Measurements from ENCODE around the gene FAM13A. TPM values are rescaled to one million over a fixed set of nuclear protein-coding genes. Genes with fewer than 3 reads are reported as not detected.

FAM13A gene
- total and polyA plus RNA-seq, 4 donors, result 31.0 to 41.4 (median 35.8) TPM

DNA sequence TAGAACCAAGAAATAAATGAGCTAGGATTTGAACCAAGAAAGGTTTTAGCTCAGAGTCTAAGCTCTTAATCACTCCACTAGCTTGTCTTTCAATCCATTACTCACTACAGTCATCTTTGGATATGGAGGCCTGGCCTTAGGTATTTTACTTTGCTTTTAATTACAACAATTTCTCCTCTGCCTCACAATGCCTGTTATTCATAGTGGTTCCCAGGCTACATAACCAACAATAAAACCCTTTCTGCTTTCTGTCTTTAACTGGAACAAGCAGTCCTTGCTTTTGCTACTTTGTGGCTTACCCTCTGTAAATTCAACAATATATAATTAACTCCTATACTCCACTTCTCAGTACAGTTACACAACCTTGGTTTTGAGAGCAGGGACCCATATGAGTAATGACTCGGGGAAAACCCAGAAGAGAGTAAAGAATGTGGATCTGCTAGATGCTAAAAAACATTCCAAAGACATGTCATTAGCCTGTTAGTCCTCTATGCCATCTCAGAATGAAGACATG is 264.7 kb downstream of the FAM13A start:
- H3K27me3 ChIP-seq (ENCODE audit: control insufficient read depth, insufficient read depth, low read length), result no peaks in the 10 kb centered on the region
- no peak for DNase-seq (ENCODE audit: low read depth in 4 of 6, low spot score in 6 of 6)
- WGBS (ENCODE audit: insufficient coverage), result no CpG with 5 or more reads among the region's 1 CpG
- H3K4me1 ChIP-seq (ENCODE audit: control insufficient read depth, insufficient read depth, low read length), result no peaks in the 10 kb centered on the region
- H3K36me3 ChIP-seq (ENCODE audit: control insufficient read depth, insufficient read depth, low read length), result no peaks in the 10 kb centered on the region
- H3K4me3 ChIP-seq (ENCODE audit: low read depth, low read length), result no peak overlapping the region
- H3K9me3 ChIP-seq (ENCODE audit: control insufficient read depth, insufficient read depth, low read length), result no peaks in the 10 kb centered on the region
- no peak overlapping the region for H3K27ac ChIP-seq (ENCODE audit: low read depth, low read length)

DNA sequence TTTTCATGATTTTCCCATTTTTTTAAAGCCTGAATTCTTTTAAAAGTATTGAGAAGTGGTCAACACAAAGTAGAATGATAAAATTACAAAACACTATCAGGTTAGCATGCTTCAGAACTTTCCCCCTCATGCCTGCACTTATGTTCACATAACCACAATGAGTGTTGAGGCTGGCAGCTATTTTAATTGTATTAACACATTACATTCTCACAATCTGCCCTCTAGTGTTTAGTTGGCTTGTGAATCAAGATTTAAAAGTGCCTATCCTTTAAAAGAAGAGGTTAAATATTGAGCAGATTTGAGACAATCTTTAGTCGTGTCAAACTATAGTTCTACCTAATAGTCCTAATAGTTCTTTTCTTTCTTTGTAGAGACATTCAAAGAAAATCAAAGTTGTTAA is 265.7 kb downstream of the FAM13A start:
- no CpG with 5 or more reads among the region's 1 CpG for WGBS (ENCODE audit: insufficient coverage)
- Histone ChIP-seq H3K4me1 (ENCODE audit: control insufficient read depth, insufficient read depth, low read length) (no peaks in the 10 kb centered on the region), H3K9me3 (ENCODE audit: control insufficient read depth, insufficient read depth, low read length) (no peaks in the 10 kb centered on the region), H3K36me3 (ENCODE audit: control insufficient read depth, insufficient read depth, low read length) (no peaks in the 10 kb centered on the region), H3K4me3 (ENCODE audit: low read depth, low read length) (no peak overlapping the region), H3K27ac (ENCODE audit: low read depth, low read length) (no peak overlapping the region), H3K27me3 (ENCODE audit: control insufficient read depth, insufficient read depth, low read length) (no peaks in the 10 kb centered on the region)
- peak in 2 of 6 donors; percentile 64 to 69 for DNase-seq (ENCODE audit: low read depth in 4 of 6, low spot score in 6 of 6)

DNA sequence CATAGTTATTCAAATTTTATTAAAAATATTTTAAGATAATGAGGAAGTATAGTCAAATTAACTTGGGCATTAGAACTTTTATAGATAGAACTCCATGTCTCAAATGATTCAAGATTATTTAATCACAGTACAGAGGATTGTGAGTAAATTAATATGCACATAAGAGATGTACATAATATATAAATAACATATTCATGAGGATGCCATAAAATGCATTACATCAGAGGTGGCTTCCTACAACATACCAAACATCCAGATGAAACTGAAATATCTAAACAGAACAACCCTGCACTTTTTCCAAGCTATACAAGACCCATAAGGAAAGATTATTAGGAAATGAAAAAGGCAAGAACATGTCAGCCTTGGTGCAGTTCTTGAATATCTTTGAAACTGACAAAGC is 268.1 kb downstream of the FAM13A start:
- Histone ChIP-seq H3K27ac (ENCODE audit: low read depth, low read length) (no peak overlapping the region), H3K4me3 (ENCODE audit: low read depth, low read length) (no peak overlapping the region), H3K9me3 (ENCODE audit: control insufficient read depth, insufficient read depth, low read length) (no peaks in the 10 kb centered on the region), H3K27me3 (ENCODE audit: control insufficient read depth, insufficient read depth, low read length) (no peaks in the 10 kb centered on the region), H3K4me1 (ENCODE audit: control insufficient read depth, insufficient read depth, low read length) (no peaks in the 10 kb centered on the region), H3K36me3 (ENCODE audit: control insufficient read depth, insufficient read depth, low read length) (no peaks in the 10 kb centered on the region)
- DNase-seq (ENCODE audit: low read depth in 4 of 6, low spot score in 6 of 6), result no peak

DNA sequence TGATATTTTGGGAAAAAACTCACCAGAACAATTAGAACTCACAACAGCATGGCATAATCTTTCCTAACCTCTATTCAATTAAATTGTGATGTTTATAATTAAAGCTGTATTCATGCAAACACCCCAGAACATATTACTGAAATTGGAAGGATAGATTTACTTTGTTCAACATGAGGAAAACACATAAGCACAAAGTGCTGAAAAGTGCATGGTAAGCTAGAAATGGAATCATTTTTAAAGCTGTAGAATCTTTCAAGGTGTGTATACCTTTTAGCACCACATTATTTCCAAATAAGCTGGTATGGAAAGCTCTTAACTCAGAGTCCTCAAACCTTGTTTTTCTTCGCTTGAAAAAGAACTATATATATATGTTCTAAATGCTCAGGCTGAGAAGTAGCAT is 268.6 kb downstream of the FAM13A start:
- H3K4me3 ChIP-seq (ENCODE audit: low read depth, low read length), result no peak overlapping the region
- WGBS (ENCODE audit: insufficient coverage), result no CpG with 5 or more reads among the region's 1 CpG
- no peaks in the 10 kb centered on the region for H3K27me3 ChIP-seq (ENCODE audit: control insufficient read depth, insufficient read depth, low read length)
- H3K4me1 ChIP-seq (ENCODE audit: control insufficient read depth, insufficient read depth, low read length), result no peaks in the 10 kb centered on the region
- H3K27ac ChIP-seq (ENCODE audit: low read depth, low read length), result no peak overlapping the region
- no peak for DNase-seq (ENCODE audit: low read depth in 4 of 6, low spot score in 6 of 6)
- no peaks in the 10 kb centered on the region for H3K36me3 ChIP-seq (ENCODE audit: control insufficient read depth, insufficient read depth, low read length)
- H3K9me3 ChIP-seq (ENCODE audit: control insufficient read depth, insufficient read depth, low read length), result no peaks in the 10 kb centered on the region

DNA sequence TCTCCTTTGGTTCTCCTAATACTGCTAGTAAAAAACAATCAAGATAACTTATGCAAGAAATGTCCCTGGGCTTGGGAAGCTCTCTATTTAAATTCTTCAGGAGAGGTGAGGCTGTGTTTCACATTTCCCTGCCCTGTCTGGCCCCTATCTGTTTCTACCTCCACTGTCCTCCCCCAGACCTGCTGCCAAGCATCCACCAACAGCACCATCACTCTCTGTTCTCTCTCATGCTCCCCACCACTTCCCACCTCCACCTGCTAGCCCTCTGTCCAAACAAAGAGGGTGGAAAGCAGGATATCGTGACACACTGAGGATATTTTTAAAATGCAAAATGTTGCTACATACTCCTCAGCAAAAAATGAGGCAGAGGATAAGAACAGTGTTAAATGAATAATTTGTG is 271.0 kb downstream of the FAM13A start:
- WGBS (ENCODE audit: insufficient coverage), result no CpG with 5 or more reads among the region's 1 CpG
- DNase-seq (ENCODE audit: low read depth in 4 of 6, low spot score in 6 of 6), result no peak
- Histone ChIP-seq H3K4me3 (ENCODE audit: low read depth, low read length) (no peak overlapping the region), H3K27me3 (ENCODE audit: control insufficient read depth, insufficient read depth, low read length) (no peaks in the 10 kb centered on the region), H3K36me3 (ENCODE audit: control insufficient read depth, insufficient read depth, low read length) (no peaks in the 10 kb centered on the region), H3K27ac (ENCODE audit: low read depth, low read length) (no peak overlapping the region), H3K9me3 (ENCODE audit: control insufficient read depth, insufficient read depth, low read length) (no peaks in the 10 kb centered on the region), H3K4me1 (ENCODE audit: control insufficient read depth, insufficient read depth, low read length) (no peaks in the 10 kb centered on the region)

DNA sequence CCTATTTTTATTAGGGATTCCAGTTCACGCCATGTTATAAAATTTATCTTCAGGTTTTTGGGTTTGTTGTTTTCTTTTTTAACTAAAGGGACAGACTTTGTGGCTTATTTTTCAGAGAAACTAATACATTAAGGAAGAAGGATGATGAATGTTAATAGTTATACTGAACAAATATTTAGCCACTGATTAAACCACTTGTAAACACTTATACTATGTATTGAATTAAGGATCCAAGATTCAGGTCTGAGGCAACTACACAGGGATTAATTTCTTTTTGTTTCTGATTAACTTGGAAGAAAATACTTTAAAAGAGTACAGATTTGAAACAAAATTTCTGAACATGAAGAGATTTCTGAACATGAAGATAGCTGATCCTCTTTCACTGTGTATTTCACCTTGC is 276.6 kb downstream of the FAM13A start:
- no peaks in the 10 kb centered on the region for H3K27me3 ChIP-seq (ENCODE audit: control insufficient read depth, insufficient read depth, low read length)
- DNase-seq (ENCODE audit: low read depth in 4 of 6, low spot score in 6 of 6), result no peak
- WGBS (ENCODE audit: insufficient coverage), result no CpG with 5 or more reads among the region's 1 CpG
- H3K27ac ChIP-seq (ENCODE audit: low read depth, low read length), result no peak overlapping the region
- no peaks in the 10 kb centered on the region for H3K36me3 ChIP-seq (ENCODE audit: control insufficient read depth, insufficient read depth, low read length)
- H3K9me3 ChIP-seq (ENCODE audit: control insufficient read depth, insufficient read depth, low read length), result no peaks in the 10 kb centered on the region
- H3K4me1 ChIP-seq (ENCODE audit: control insufficient read depth, insufficient read depth, low read length), result no peaks in the 10 kb centered on the region
- H3K4me3 ChIP-seq (ENCODE audit: low read depth, low read length), result no peak overlapping the region

DNA sequence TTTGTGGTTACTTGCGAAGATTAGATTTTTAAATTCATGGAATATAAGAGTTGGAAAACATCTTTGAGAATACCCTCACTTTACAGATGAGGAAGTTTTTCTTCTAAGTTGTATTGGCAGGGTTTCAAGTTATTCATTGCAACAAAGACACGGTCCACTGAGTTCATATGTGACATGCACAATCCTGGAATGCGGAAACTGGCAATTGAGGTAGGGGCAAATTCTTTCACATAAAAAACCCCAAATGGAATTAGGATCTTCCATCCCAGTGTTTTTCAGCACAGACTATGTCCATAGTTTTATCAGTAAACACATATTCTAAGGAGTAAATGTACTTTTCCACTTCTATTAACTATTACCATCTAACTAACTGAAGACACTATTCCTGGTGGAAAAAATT is 277.6 kb downstream of the FAM13A start:
- Histone ChIP-seq H3K4me3 (ENCODE audit: low read depth, low read length) (no peak overlapping the region), H3K4me1 (ENCODE audit: control insufficient read depth, insufficient read depth, low read length) (no peaks in the 10 kb centered on the region), H3K36me3 (ENCODE audit: control insufficient read depth, insufficient read depth, low read length) (no peaks in the 10 kb centered on the region), H3K9me3 (ENCODE audit: control insufficient read depth, insufficient read depth, low read length) (no peaks in the 10 kb centered on the region), H3K27me3 (ENCODE audit: control insufficient read depth, insufficient read depth, low read length) (no peaks in the 10 kb centered on the region), H3K27ac (ENCODE audit: low read depth, low read length) (no peak overlapping the region)
- DNase-seq (ENCODE audit: low read depth in 4 of 6, low spot score in 6 of 6), result no peak
- no CpG with 5 or more reads among the region's 3 CpGs for WGBS (ENCODE audit: insufficient coverage)

DNA sequence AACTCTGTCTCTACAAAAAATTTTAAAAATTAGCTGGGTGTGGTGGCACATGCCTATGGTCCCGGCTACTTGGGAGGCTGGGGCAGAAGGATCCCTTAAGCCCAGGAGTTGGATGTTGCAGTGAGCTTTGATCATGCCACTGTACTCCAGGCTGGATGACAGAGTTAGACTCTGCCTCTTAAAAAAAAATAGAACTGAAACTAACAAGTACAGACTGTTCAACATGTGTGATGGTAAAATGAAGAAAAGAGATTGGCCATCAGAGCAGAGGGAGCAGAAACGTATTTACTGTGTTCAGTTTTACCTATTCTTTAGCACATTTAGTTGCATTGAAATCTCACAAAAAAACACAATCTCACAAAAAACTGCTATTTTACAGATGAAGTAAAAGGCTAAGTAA is 281.5 kb downstream of the FAM13A start:
- WGBS (ENCODE audit: insufficient coverage), result 100% methylated on average over 1 of the region's 2 CpGs
- H3K27me3 ChIP-seq (ENCODE audit: control insufficient read depth, insufficient read depth, low read length), result no peaks in the 10 kb centered on the region
- DNase-seq (ENCODE audit: low read depth in 4 of 6, low spot score in 6 of 6), result no peak
- no peaks in the 10 kb centered on the region for H3K36me3 ChIP-seq (ENCODE audit: control insufficient read depth, insufficient read depth, low read length)
- no peak overlapping the region for H3K4me3 ChIP-seq (ENCODE audit: low read depth, low read length)
- H3K9me3 ChIP-seq (ENCODE audit: control insufficient read depth, insufficient read depth, low read length), result no peaks in the 10 kb centered on the region
- no peak overlapping the region for H3K27ac ChIP-seq (ENCODE audit: low read depth, low read length)
- no peaks in the 10 kb centered on the region for H3K4me1 ChIP-seq (ENCODE audit: control insufficient read depth, insufficient read depth, low read length)

DNA sequence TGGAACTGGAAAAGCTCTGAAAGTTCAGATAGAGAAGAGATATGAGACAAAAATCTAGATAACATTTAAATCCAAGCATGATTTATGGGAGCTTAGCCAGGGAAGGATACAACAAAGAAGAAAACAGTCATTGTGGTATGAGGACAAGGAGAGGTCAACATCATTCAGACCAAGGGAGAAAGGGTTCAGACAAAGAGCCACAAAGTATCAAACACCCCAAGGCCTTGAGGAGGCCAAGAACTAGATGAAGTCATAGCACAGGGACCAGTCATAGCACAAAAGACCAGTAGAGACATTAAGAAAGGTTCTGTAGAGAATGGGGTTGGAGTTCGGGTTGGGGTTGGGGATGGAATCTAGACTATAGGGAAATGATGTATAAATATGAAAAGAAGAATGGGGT is 282.0 kb downstream of the FAM13A start:
- H3K36me3 ChIP-seq (ENCODE audit: control insufficient read depth, insufficient read depth, low read length), result no peaks in the 10 kb centered on the region
- no peaks in the 10 kb centered on the region for H3K4me1 ChIP-seq (ENCODE audit: control insufficient read depth, insufficient read depth, low read length)
- no peaks in the 10 kb centered on the region for H3K27me3 ChIP-seq (ENCODE audit: control insufficient read depth, insufficient read depth, low read length)
- no peaks in the 10 kb centered on the region for H3K9me3 ChIP-seq (ENCODE audit: control insufficient read depth, insufficient read depth, low read length)
- no peak overlapping the region for H3K4me3 ChIP-seq (ENCODE audit: low read depth, low read length)
- H3K27ac ChIP-seq (ENCODE audit: low read depth, low read length), result no peak overlapping the region
- WGBS (ENCODE audit: insufficient coverage), result 90% methylated on average over 1 of the region's 1 CpG
- no peak for DNase-seq (ENCODE audit: low read depth in 4 of 6, low spot score in 6 of 6)

DNA sequence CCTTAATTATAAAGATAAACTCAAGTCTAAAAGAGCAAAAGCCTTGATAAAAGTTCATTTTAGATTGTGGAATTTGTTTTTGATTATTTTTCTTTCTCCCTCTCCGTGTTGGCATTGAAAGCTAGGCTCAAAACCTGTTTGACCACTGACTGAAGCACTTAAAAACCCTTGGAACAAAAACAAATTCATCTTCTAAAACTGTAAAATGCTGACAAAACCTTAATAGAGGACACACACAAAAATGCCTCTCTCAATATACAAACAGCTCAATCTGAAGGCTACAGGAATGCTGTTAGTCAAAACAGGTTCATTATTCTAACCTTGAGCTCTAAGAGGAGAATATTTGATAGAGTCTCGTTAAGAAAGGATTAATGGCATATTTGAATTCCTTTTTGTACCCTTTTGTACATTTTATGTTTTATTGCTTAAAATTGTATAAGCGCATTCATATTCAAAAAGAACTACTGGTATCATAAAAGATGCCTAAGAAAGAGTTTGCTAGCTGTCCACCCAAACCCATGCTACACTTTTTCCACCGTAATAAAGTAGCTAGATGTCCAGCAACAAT is 285.0 kb downstream of the FAM13A start:
- H3K4me1 ChIP-seq (ENCODE audit: control insufficient read depth, insufficient read depth, low read length), result no peaks in the 10 kb centered on the region
- no peak overlapping the region for H3K4me3 ChIP-seq (ENCODE audit: low read depth, low read length)
- 100% methylated on average over 1 of the region's 4 CpGs for WGBS (ENCODE audit: insufficient coverage)
- no peak overlapping the region for H3K27ac ChIP-seq (ENCODE audit: low read depth, low read length)
- no peaks in the 10 kb centered on the region for H3K27me3 ChIP-seq (ENCODE audit: control insufficient read depth, insufficient read depth, low read length)
- no peaks in the 10 kb centered on the region for H3K36me3 ChIP-seq (ENCODE audit: control insufficient read depth, insufficient read depth, low read length)
- DNase-seq (ENCODE audit: low read depth in 4 of 6, low spot score in 6 of 6), result no peak
- no peaks in the 10 kb centered on the region for H3K9me3 ChIP-seq (ENCODE audit: control insufficient read depth, insufficient read depth, low read length)

Data from spinal cord (tissue), 10 donors.